Activated B cell treated with CpG ODN at 0.5 μM for 24 hours (primary cell): ENCODE measurements around the gene TIGD1. TPM values are rescaled to one million over a fixed set of nuclear protein-coding genes. Genes with fewer than 3 reads are reported as not detected.
A peak's percentile ranks its signal among the peaks of the same experiment; 100 is the strongest.

Experiments
- ATAC-seq: fragments of 200-7000 bp; cut with Tn5 transposase; one replicate; pipeline ENCODE4 v1.10.0; 2021; ENCODE audit warnings: low read depth, mild to moderate bottlenecking, moderate library complexity
- CTCF ChIA-PET: fragments of 350-600 bp; sonication (Branson Sonifier 250); formaldehyde crosslinking; loops from one replicate; lab custom pipeline; 2021; ENCODE audit warnings: antibody characterized with exemption; lab: Charles Lee
- POLR2A ChIA-PET: fragments of 350-600 bp; sonication (Branson Sonifier 250); formaldehyde crosslinking; loops from one replicate; lab custom pipeline; 2021; ENCODE audit warnings: antibody characterized with exemption; lab: Charles Lee
- DNase-seq: peaks from one replicate; pipeline ENCODE4 v3.0.0; 2022
- H3K27ac Mint-ChIP-seq: one replicate; pipeline ENCODE4 v1.8.0; 2020; ENCODE audit warnings: mixed read lengths
- H3K27me3 Mint-ChIP-seq: one replicate; pipeline ENCODE4 v1.8.0; 2021; ENCODE audit warnings: mixed read lengths
- H3K36me3 Mint-ChIP-seq: one replicate; pipeline ENCODE4 v1.8.0; 2021; ENCODE audit warnings: low read depth, mixed read lengths
- H3K4me1 Mint-ChIP-seq: one replicate; pipeline ENCODE4 v1.8.0; 2021; ENCODE audit warnings: mixed read lengths
- H3K4me3 Mint-ChIP-seq: one replicate; pipeline ENCODE4 v1.8.0; 2020; ENCODE audit warnings: mild to moderate bottlenecking, mixed read lengths
- H3K9me3 Mint-ChIP-seq: one replicate; pipeline ENCODE4 v1.8.0; 2020; ENCODE audit warnings: mixed read lengths
- intact Hi-C: fragments of 100-400 bp; cut with micrococcal nuclease; formaldehyde crosslinking; loops from one replicate; pipeline ENCODE4 v1.15.1; 2024
- total RNA-seq: library from RNA; stranded (reverse); gene quantifications from 2 replicates; pipeline ENCODE4 v1.2.3, GENCODE V29; 2022
- TF ChIP-seq, protein P1 (sequence below): fragments of 200-600 bp; IDR thresholded peaks from one replicate; pipeline ENCODE4 v1.8.0; 2022; ENCODE audit warnings: antibody characterized with exemption, mild to moderate bottlenecking

Gene TIGD1
- total RNA-seq, 1 donor from 2014 or later: 8.8 TPM

DNA sequence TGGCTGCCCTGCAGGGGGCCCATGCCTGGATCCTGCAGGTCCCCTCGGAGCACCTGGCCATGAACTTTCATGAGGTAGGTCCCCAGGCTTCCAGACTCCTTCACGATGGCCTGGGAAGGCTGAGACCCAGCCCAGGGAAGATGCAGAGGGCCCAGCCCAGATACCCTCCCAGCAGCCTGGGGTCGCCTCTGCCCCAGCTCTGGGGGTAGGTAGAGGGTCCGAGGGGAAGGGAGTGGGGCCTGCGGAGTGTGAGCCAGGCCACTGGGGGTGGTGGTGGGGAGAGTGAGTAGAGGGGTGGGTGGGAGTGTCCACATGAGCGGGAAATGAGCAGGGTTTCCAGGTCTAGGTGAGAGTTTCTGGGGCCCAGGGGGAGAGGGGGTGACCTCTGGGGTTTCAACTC lies 25.6 kb downstream of the TIGD1 start:
- TF ChIP-seq, protein P1, sequence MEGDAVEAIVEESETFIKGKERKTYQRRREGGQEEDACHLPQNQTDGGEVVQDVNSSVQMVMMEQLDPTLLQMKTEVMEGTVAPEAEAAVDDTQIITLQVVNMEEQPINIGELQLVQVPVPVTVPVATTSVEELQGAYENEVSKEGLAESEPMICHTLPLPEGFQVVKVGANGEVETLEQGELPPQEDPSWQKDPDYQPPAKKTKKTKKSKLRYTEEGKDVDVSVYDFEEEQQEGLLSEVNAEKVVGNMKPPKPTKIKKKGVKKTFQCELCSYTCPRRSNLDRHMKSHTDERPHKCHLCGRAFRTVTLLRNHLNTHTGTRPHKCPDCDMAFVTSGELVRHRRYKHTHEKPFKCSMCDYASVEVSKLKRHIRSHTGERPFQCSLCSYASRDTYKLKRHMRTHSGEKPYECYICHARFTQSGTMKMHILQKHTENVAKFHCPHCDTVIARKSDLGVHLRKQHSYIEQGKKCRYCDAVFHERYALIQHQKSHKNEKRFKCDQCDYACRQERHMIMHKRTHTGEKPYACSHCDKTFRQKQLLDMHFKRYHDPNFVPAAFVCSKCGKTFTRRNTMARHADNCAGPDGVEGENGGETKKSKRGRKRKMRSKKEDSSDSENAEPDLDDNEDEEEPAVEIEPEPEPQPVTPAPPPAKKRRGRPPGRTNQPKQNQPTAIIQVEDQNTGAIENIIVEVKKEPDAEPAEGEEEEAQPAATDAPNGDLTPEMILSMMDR: no peak
- Mint-ChIP-seq H3K4me1 (peaks cover 15% of the 10 kb centered on the region), H3K9me3 (no peaks in the 10 kb centered on the region), H3K4me3 (no peak overlapping the region), H3K36me3 (no peaks in the 10 kb centered on the region), H3K27ac (no peak overlapping the region), H3K27me3 (peaks cover 42% of the 10 kb centered on the region)
- no peak for DNase-seq
- ATAC-seq: no peak
- CTCF ChIA-PET: no interaction called here
- POLR2A ChIA-PET: no interaction called here
- intact Hi-C loops: no loop called here

- peak; percentile 36 for ATAC-seq
Measured at GRCh38 chr2:232523682-232524597, 26.4 kb downstream of the TIGD1 start.

DNA sequence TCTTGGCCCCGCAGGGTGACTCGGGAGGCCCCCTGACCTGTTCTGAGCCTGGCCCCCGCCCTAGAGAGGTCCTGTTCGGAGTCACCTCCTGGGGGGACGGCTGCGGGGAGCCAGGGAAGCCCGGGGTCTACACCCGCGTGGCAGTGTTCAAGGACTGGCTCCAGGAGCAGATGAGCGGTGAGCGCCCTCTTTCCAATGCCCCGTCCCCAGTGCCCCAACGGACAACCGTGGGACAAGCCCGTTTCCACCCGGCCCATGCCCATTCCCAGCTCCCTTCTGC lies 27.0 kb downstream of the TIGD1 start:
- DNase-seq (no peak), ATAC-seq (no peak)
- TF ChIP-seq, protein P1: no peak
- no peaks in the 10 kb centered on the region for H3K36me3 Mint-ChIP-seq
- ChIA-PET CTCF (interaction anchor here (0.7 to 1.5 kb wide), 3 partner anchors 23 to 44 kb away, joined by 3 to 4 read pairs (median 3); no protein-coding TSS in a partner anchor), POLR2A (no interaction called here)
- no peak overlapping the region for H3K27ac Mint-ChIP-seq
- intact Hi-C loops: loop anchor here (2.0 kb wide), 1 partner anchor 83 kb away; no protein-coding TSS in a partner anchor
- no peak overlapping the region for H3K4me3 Mint-ChIP-seq
- peaks cover 43% of the 10 kb centered on the region for H3K27me3 Mint-ChIP-seq
- H3K4me1 Mint-ChIP-seq: peaks cover 15% of the 10 kb centered on the region
- no peaks in the 10 kb centered on the region for H3K9me3 Mint-ChIP-seq

More at GRCh38 chr2:232523682-232524597, 26.4 kb downstream of the TIGD1 start:
- no peaks in the 10 kb centered on the region for H3K36me3 Mint-ChIP-seq
- no peaks in the 10 kb centered on the region for H3K9me3 Mint-ChIP-seq
- ChIA-PET CTCF (interaction anchor here (0.7 to 1.5 kb wide), 3 partner anchors 22 to 44 kb away, joined by 3 to 4 read pairs (median 3); no protein-coding TSS in a partner anchor), POLR2A (no interaction called here)
- TF ChIP-seq, protein P1: no peak
- no peak for DNase-seq
- peak overlapping the region; percentile 63 for H3K4me3 Mint-ChIP-seq
- H3K27me3 Mint-ChIP-seq: peaks cover 48% of the 10 kb centered on the region
- intact Hi-C loops: loop anchor here (2.0 kb wide), 1 partner anchor 83 kb away; no protein-coding TSS in a partner anchor
- H3K4me1 Mint-ChIP-seq: peaks cover 15% of the 10 kb centered on the region
- no peak overlapping the region for H3K27ac Mint-ChIP-seq

GRCh38 chr2:232522623-232523401 lies 27.5 kb downstream of the TIGD1 start:
- POLR2A ChIA-PET: no interaction called here
- H3K27ac Mint-ChIP-seq: no peak overlapping the region
- H3K9me3 Mint-ChIP-seq: no peaks in the 10 kb centered on the region
- peaks cover 40% of the 10 kb centered on the region for H3K27me3 Mint-ChIP-seq
- TF ChIP-seq, protein P1: no peak
- no peak for ATAC-seq
- no peak for DNase-seq
- H3K4me3 Mint-ChIP-seq: peak overlapping the region; percentile 35
- H3K4me1 Mint-ChIP-seq: peaks cover 15% of the 10 kb centered on the region
- CTCF ChIA-PET: interaction anchor here (1.0 to 1.5 kb wide), 2 partner anchors 23 to 45 kb away, joined by 3 to 4 read pairs; no protein-coding TSS in a partner anchor
- H3K36me3 Mint-ChIP-seq: no peaks in the 10 kb centered on the region
- intact Hi-C loops: loop anchor here (1.0 to 2.0 kb wide), 3 partner anchors 27 to 617 kb away; partner anchors contain the start of genes EIF4E2 and TIGD1
